ENCODE data around the gene DEPDC5. TPM values are rescaled to one million over a fixed set of nuclear protein-coding genes. Genes with fewer than 3 reads are reported as not detected.
"Not testable (repeated sequence)": the region's sequence is repeated elsewhere in the genome, so short reads cannot be mapped to it uniquely, and the experiment has no call there.

Gene DEPDC5
- 10 to 100 TPM; 50.1 to 54.4 TPM for total RNA-seq

DNA sequence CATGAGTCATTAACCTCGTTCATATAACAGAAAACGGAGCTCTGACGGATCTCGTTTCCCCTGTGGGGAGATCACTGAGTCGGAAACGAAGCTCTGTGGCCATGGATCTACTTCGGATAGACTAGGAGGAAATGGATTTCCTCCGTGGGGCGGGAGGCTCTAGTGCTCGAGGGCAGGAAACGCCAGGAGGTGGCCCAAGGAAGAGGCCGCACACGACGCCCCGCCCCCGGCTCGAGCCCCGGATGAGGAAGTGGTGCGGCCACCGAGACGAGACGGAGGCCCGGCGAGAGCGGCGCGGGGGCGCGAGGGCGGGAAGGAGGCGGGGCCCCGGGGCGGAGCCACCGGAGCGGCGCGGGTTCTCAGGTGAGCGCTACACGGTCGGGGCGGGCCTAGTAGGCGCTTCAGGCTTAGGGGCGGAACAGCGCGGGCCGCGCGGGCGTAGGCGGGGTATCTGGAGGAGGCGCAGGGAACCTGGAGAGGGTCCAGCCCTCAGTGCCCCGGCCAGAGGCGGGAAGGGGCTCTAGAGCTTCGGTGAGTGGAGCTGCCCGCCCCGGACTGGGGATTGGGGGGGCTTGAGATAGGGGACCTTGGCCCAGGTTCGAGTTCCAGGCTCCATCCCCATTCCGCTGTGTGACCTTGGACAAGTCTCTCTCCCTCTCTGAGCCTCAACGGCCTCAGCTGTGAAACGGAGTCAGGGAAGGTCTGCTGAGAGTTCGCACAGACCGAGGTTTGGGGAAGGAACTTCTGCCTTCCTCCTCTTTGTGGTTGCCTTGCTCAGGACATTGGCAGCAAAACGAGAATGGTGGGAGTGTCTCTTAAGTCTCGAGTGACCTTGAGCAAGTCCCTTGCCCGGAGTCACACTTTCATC, at the start of gene DEPDC5:
TSS of gene DEPDC5 (plus strand) at position 386 of the 868 bp plus-strand sequence. CDS start 903 bp downstream, outside the sequence.
- ATAC-seq (peak; percentile 79 to 87), DNase-seq (ENCODE audit: low spot score in 2 of 2) (peak; percentile 98 to 99)
- Mint-ChIP-seq H3K36me3 (peaks cover 6 to 16% of the 10 kb centered on the region in 2 donors), H3K27ac (peak within 1 kb of the TSS; percentile 93 to 98), H3K9me3 (no peaks in the 10 kb centered on the region)

DNA sequence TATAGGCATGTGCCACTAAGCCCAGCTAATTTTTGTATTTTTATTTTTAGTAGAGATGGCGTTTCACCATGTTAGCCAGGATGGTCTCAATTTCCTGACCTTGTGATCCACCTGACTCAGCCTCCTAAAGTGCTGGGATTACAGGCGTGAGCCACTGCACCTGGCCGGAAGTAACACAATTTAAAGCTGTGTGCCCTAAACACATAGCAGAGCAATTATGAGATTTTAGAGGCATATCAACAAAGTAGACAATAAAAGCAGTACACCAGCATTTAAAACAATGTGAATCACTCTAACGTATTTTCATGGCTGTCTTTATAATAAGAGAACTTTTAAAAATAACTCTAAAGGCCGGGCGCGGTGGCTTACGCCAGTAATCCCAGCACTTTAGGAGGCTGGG, 46.3 kb upstream of the DEPDC5 start:
- no peak for DNase-seq (ENCODE audit: low spot score in 2 of 2)
- Mint-ChIP-seq H3K9me3 (no peaks in the 10 kb centered on the region), H3K27ac (no peak overlapping the region), H3K36me3 (peaks cover 8 to 22% of the 10 kb centered on the region in 2 donors)
- ATAC-seq, result no peak

DNA sequence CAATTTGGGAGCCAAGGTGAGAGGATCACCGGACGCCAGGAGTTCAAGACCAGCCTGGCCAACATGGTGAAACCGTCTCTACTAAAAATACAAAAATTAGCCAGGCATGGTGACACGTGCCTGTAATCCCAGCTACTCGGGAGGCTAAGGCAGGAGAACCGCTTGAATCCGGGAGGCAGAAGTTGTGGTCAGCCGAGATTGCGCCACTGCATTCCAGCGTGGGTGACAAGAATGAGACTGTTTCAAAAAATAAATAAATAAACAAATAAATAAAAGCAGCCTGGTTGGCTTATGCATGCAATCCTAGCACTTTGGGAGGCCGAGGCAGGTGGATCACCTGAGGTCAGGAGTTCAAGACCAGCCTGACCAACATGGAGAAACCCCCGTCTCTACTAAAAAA, 42.6 kb upstream of the DEPDC5 start:
- H3K9me3 Mint-ChIP-seq; DNase-seq (ENCODE audit: low spot score in 2 of 2); ATAC-seq: not testable (repeated sequence)
- Mint-ChIP-seq H3K27ac (peak overlapping the region in 1 of 2 donors; percentile 74), H3K36me3 (peaks cover 18 to 24% of the 10 kb centered on the region in 2 donors)

DNA sequence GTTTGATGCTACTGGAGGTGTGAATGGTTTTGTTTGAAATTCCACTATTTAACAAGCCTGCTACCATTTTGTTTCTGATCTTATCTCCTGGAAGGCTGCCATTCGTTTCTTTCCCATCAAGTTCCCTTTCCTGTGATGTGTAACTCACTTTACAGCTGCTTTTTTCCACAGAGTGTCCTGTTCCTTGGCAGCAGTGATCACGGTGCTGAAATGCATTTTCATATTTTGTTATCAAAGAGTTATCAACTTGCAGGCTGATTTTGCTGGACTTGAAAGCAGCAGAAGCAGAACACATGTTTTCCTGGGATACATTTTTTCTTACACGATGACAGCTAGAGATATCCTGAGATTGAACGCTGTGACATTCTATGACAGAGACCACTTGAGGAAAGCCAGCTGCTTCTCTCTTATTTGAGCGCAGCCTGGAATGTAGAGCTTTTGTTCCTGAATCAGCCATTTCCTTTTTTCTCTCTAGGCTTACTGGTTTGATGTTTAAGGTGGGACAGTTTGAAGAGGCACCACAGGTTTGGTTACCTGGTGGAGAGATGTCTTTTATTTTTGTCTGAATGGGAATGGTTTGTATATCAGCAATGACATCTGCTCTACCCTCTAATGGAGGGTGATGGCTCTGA, 38.6 kb upstream of the DEPDC5 start:
- ATAC-seq (no peak), DNase-seq (ENCODE audit: low spot score in 2 of 2) (no peak)
- peak overlapping the region in 1 of 2 donors; percentile 37 for H3K27ac Mint-ChIP-seq
- H3K9me3 Mint-ChIP-seq, result no peaks in the 10 kb centered on the region
- H3K36me3 Mint-ChIP-seq, result peaks cover 28 to 33% of the 10 kb centered on the region in 2 donors

DNA sequence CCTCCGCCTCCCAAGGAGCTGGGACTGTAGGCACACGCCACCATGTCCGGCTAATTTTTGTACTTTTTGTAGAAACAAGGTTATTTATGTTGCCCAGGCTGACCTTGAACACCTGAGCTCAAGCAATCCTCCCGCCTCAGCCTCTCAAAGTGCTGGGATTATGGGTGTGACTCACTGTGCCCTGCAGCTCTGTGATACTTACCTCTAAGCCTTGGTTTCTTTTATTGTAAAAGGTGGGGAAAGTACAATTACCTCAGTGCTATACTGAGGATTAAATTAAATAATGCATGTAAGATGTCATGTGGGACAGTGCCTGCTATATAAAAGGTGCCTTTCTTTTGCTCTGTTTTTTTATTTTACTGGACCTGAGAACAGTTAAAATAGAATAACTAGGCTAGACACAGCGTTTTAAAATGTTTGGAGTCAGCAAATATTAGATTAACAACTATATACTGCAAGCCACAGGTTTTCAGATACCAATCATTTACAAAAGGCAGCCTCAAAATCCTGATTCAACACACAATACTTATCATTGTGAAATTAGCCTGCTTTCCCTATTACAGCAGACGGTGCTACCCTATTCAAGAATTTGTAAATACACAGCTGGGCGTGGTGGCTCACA, 33.9 kb upstream of the DEPDC5 start:
- no peak for ATAC-seq
- Mint-ChIP-seq H3K27ac (peak overlapping the region in 1 of 2 donors; percentile 14), H3K9me3 (no peaks in the 10 kb centered on the region), H3K36me3 (peaks cover 22 to 26% of the 10 kb centered on the region in 2 donors)
- DNase-seq (ENCODE audit: low spot score in 2 of 2), result no peak

DNA sequence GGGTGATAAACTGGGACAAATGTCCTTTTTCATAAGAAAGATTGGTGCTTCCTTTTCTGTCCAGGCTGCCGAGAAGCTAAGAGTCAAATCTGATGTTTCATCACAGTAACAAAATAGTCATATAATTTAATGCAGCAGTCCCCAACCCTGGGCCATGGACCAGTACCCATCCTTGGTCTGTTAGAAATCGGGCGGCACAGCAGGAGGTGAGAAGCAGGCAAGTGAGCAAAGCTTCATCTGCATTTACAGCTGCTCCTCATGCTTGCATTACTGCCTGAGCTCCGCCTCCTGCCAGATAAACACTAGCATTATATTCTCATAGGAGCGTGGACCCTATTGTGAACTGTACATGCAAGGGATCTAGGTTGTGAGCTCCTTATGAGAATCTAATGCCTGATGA, 30.1 kb upstream of the DEPDC5 start:
- DNase-seq (ENCODE audit: low spot score in 2 of 2), result no peak
- peaks cover 5 to 9% of the 10 kb centered on the region in 2 donors for H3K36me3 Mint-ChIP-seq
- no peak overlapping the region for H3K27ac Mint-ChIP-seq
- no peak for ATAC-seq
- no peaks in the 10 kb centered on the region for H3K9me3 Mint-ChIP-seq

DNA sequence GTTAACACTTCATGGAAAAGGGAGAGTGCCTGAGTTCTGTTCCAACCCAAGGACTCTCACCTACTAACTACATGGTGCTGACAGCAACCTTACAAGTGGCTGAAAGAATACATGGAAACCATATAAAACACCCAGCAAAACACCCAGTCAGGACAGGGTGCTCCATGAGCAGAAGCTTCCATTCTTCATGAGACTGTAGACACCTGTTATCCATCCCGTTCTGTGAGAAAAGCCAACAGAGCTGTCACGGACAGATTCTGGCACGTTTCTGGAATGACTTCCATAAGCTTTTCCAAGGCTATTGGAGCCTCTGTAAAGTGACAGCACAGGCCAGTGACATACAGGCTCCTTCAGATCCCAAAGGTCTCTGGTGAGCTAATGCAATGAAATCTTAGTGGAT, 27.1 kb upstream of the DEPDC5 start:
- ATAC-seq (no peak), DNase-seq (ENCODE audit: low spot score in 2 of 2) (no peak)
- H3K9me3 Mint-ChIP-seq, result no peaks in the 10 kb centered on the region
- H3K36me3 Mint-ChIP-seq, result no peaks in the 10 kb centered on the region
- H3K27ac Mint-ChIP-seq, result no peak overlapping the region

DNA sequence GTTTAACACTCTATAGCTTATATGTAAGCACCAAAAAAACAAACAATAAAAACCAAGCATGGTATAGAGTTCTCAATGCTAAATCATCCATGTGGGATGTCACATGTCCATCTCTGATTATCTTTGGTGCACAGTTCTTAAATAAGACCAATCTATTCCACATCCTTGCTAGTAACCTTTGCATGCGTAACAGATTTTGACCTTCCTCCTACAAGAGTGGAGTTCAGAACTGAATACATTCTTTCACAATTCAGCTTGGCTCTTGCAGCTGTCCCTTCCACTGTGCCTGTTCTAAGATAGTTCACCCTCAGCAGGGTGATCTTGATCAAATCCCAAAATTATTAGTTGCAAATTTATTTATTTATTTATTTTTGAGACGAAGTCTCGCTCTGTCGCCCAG, 25.0 kb upstream of the DEPDC5 start:
- Mint-ChIP-seq H3K9me3 (no peaks in the 10 kb centered on the region), H3K36me3 (peaks cover 0 to 5% of the 10 kb centered on the region in 2 donors), H3K27ac (no peak overlapping the region)
- ATAC-seq (no peak), DNase-seq (ENCODE audit: low spot score in 2 of 2) (no peak)

DNA sequence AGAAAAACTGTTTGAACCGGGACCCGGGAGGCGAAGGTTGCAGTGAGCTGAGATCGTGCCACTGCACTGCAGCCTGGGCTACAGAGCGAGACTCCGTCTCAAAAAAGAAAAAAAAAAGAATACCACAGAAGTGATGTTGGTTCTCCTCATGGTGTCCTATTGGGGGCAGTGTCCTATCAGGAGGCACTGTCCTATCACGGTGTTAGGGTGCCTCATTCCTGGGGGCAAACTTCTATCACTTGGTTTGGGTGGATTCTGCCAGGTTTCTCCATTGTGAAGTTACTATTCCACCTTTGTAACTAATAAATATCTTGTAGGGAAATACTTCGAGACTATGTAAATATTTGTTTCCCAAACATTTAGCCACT, 23.5 kb upstream of the DEPDC5 start:
- Mint-ChIP-seq H3K9me3 (no peaks in the 10 kb centered on the region), H3K36me3 (peaks cover 0 to 14% of the 10 kb centered on the region in 2 donors), H3K27ac (no peak overlapping the region)
- DNase-seq (ENCODE audit: low spot score in 2 of 2) (no peak), ATAC-seq (no peak)

DNA sequence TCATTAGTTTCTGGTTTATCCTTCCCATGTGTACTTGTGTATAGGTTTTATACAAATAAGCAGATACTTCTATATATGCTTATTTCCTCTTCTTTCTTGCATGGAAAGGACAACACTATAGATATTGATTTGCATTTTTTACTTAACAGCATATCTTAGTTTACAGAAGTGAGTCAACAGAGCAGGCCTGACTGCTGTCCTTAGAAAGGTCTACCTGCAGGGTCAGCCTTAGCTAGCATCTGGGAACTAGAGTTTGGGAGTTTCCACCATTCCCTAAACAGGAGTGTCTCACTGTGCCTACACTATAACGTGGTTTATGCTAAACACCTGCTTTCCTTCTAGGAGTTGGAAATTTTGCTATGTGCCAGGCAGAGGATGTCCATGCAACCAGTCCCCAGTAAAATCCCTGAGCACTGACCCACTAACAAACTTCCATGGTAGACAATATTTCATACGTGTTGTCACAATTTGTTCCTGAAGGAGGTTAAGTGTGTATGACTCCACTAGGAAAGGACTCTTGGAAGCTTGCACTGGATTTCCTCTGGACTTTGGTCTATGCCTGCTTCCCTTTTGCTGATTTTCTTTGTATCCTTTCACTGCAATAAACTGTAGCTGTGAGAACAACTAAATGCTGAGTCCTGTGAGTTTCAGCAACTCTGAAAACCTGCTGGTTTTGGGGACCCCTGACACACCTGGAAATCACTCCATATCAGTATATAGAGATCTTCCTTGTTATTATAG, 21.6 kb upstream of the DEPDC5 start:
- no peak for ATAC-seq
- DNase-seq (ENCODE audit: low spot score in 2 of 2), result no peak
- Mint-ChIP-seq H3K9me3 (no peaks in the 10 kb centered on the region), H3K36me3 (peaks cover 0 to 14% of the 10 kb centered on the region in 2 donors), H3K27ac (peak overlapping the region in 1 of 2 donors; percentile 8)

DNA sequence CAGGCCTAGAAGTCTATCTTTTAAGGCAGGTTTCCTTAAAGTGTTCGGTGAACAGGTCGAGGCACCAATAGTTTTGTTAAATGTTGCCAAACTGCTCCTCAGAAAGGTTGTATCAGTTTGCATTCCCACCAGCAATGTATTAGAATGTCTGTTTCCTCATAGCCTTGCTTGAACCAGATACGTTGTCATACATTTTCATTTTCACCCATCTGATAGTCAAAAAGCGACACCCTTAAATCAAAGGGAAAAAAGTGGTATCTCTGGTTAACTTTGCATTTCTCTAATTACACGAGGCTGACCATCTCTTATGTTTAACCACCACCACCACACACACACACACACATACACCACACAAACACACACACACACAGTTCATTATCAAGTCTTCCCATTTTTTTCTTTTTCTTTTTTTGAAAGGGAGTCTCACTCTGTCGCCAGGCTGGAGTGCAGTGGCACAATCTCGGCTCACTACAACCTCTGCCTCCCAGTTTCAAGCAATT, 20.2 kb upstream of the DEPDC5 start:
- Mint-ChIP-seq H3K9me3 (no peaks in the 10 kb centered on the region), H3K27ac (peak overlapping the region; percentile 69 to 77)
- peak; percentile 62 to 70 for ATAC-seq

DNA sequence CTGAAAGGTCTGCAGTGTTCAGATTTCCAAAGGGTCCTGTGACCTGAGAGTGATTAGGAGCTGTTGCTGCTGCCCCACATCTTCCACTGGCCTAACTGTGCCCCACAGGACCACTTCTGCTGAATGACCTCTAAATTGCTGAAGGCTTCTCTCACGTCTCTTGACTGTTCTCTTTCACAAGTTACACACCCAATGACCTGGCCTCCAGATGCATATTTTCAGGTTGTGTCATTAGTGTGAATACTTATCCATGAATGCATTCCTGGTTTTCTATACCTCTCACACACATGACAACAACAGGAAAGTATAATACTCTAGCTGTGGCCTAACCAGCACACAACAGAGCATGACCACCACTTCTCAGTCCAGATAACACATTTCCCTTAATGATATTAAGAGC, 19.3 kb upstream of the DEPDC5 start:
- H3K9me3 Mint-ChIP-seq, result no peaks in the 10 kb centered on the region
- DNase-seq (ENCODE audit: low spot score in 2 of 2) (no peak), ATAC-seq (no peak)
- H3K36me3 Mint-ChIP-seq, result peaks cover 0 to 14% of the 10 kb centered on the region in 2 donors
- peak overlapping the region in 1 of 2 donors; percentile 52 for H3K27ac Mint-ChIP-seq

More for the DNA sequence above, 20.2 kb upstream of the DEPDC5 start:
- DNase-seq (ENCODE audit: low spot score in 2 of 2), result no peak
- H3K36me3 Mint-ChIP-seq, result peaks cover 0 to 14% of the 10 kb centered on the region in 2 donors

DNA sequence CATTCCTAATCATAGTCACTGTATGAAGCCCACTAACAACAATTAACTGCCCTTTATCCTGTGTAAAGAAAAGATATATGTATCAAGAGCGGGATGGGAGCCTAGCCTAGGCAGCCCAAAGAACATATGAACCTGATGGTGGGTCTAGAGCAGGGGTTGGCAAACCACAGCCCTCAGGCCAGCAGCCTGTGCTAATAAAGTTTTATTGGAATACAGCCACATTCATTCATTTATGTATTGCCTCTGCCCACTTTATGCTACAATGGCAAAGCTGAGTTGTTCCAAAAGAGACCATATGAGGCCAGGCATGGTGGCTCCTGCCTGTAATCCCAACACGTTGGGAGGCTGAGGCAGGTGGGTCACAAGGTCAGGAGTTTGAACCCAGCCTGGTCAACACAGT, 17.4 kb upstream of the DEPDC5 start:
- no peaks in the 10 kb centered on the region for H3K9me3 Mint-ChIP-seq
- no peak overlapping the region for H3K27ac Mint-ChIP-seq
- DNase-seq (ENCODE audit: low spot score in 2 of 2) (no peak), ATAC-seq (no peak)
- peaks cover 0 to 14% of the 10 kb centered on the region in 2 donors for H3K36me3 Mint-ChIP-seq

DNA sequence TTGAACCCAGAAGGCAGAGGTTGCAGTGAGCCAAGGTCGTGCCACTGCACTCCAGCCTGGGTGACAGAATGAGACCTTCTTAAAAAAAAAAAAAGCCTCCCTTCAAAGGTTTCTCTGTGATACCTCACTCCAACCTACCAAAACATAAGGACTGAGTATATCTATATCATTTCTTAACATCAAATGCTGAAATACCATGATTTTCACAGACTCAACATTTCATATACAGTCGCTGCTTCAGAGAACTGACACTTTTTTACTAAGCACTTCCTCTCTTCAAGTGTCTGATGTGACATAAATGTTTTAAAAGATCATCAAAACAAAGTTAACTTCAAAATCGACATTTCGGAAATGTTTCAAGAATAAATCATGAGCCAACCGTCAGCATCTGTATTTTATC, 15.9 kb upstream of the DEPDC5 start:
- no peaks in the 10 kb centered on the region for H3K9me3 Mint-ChIP-seq
- peak overlapping the region in 1 of 2 donors; percentile 11 for H3K27ac Mint-ChIP-seq
- H3K36me3 Mint-ChIP-seq, result peaks cover 0 to 14% of the 10 kb centered on the region in 2 donors
- ATAC-seq, result peak; percentile 14 to 60
- no peak for DNase-seq (ENCODE audit: low spot score in 2 of 2)

DNA sequence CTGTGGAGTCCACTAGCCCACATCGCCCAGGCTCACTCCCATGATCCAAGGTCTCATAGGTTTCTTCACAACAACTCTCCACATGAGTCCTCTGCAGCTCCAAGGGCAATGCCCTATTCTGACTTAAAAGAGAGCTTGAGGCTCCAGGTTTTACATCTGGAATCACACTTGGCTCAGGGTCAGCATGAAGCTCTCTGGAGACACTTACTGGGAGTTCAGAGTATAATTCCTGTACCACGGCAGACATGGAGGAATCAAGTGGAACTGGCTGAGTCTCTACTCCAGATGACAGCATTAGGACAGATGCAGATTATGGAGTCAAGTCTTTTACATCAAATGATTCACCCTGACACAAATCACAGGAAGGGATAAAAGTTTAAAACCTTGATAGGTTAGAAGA, 15.3 kb upstream of the DEPDC5 start:
- no peaks in the 10 kb centered on the region for H3K9me3 Mint-ChIP-seq
- DNase-seq (ENCODE audit: low spot score in 2 of 2), result no peak
- peaks cover 0 to 9% of the 10 kb centered on the region in 2 donors for H3K36me3 Mint-ChIP-seq
- no peak for ATAC-seq
- peak overlapping the region; percentile 11 to 58 for H3K27ac Mint-ChIP-seq

DNA sequence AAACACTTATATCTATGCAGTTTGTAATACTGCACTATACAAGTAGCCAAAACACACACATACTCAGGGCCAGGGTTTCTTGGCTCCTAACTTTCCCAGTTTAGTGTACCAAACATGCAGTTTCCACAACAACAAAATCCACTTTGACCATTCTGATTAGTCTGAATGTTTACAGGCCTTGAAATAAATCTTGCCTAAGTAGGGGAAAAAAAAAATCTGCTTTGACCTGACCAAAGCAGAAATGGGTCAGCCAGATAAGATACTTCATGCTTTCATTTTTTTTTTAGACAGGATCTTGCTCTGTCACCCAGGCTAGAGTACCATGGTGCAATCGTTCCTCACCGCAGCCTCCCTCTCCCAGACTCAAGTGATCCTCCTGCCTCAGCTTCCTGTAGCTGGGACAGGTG, 14.0 kb upstream of the DEPDC5 start:
- H3K27ac Mint-ChIP-seq, result no peak overlapping the region
- no peak for DNase-seq (ENCODE audit: low spot score in 2 of 2)
- no peak for ATAC-seq
- peaks cover 0 to under 1% of the 10 kb centered on the region in 2 donors for H3K36me3 Mint-ChIP-seq
- H3K9me3 Mint-ChIP-seq, result no peaks in the 10 kb centered on the region

Measured in activated naive CD4-positive, alpha-beta T cell treated with anti-CD3 and anti-CD28 coated beads, Interleukin-2, amount 50 U/mL, for 72 hours (primary cell).